Type B pancreatic cell (in vitro differentiated cells): ENCODE results near the gene ABHD12B. TPM values are rescaled to one million over a fixed set of nuclear protein-coding genes. Genes with fewer than 3 reads are reported as not detected.
A peak's percentile ranks its signal among the peaks of the same experiment; 100 is the strongest.
"Not testable (repeated sequence)": the region's sequence is repeated elsewhere in the genome, so short reads cannot be mapped to it uniquely, and the experiment has no call there.

ENCODE experiments used
- DNase-seq: peaks from one replicate; pipeline ENCODE4 v3.0.0; 2021; ENCODE audit warnings: mixed read lengths; ENCODE audit not compliant: unreplicated experiment; ENCODE audit errors: extremely low spot score
- H3K27ac Mint-ChIP-seq: 2 replicates; pipeline ENCODE4 v1.8.0; 2021; ENCODE audit warnings: mild to moderate bottlenecking, mixed read lengths
- H3K27me3 Mint-ChIP-seq: 2 replicates; pipeline ENCODE4 v1.8.0; 2021; ENCODE audit warnings: mixed read lengths
- H3K36me3 Mint-ChIP-seq: 2 replicates; pipeline ENCODE4 v1.8.0; 2021; ENCODE audit warnings: mixed read lengths
- H3K4me1 Mint-ChIP-seq: one replicate; pipeline ENCODE4 v1.8.0; 2021; ENCODE audit warnings: mixed read lengths; ENCODE audit not compliant: unreplicated experiment
- H3K4me3 Mint-ChIP-seq: 2 replicates; pipeline ENCODE4 v1.8.0; 2021; ENCODE audit warnings: mild to moderate bottlenecking, mixed read lengths
- H3K9me3 Mint-ChIP-seq: 2 replicates; pipeline ENCODE4 v1.8.0; 2021; ENCODE audit warnings: mixed read lengths
- CTCF ChIP-seq: fragments of 200-600 bp; sonication (generic); conservative IDR thresholded peaks from 2 replicates; pipeline ENCODE4 v1.5.0; 2021; ENCODE audit warnings: antibody characterized with exemption, mild to moderate bottlenecking
- total RNA-seq: library from RNA; stranded (reverse); gene quantifications from 2 replicates; pipeline ENCODE4 v1.2.1, GENCODE V29; 2021; ENCODE audit warnings: low replicate concordance

The ABHD12B gene
- total RNA-seq, 1 donor from 2014 or later: 0.17 TPM

GRCh38 chr14:50917449-50917848, 45.6 kb downstream of the ABHD12B start:
- TF ChIP-seq CTCF: no peak
- H3K4me1 Mint-ChIP-seq: peaks cover 17% of the 10 kb centered on the region
- H3K4me3 Mint-ChIP-seq: no peak overlapping the region
- peaks cover 10% of the 10 kb centered on the region for H3K36me3 Mint-ChIP-seq
- H3K27ac Mint-ChIP-seq: no peak overlapping the region
- no peak for DNase-seq
- H3K9me3 Mint-ChIP-seq: no peaks in the 10 kb centered on the region
- peaks cover 3% of the 10 kb centered on the region for H3K27me3 Mint-ChIP-seq

DNA sequence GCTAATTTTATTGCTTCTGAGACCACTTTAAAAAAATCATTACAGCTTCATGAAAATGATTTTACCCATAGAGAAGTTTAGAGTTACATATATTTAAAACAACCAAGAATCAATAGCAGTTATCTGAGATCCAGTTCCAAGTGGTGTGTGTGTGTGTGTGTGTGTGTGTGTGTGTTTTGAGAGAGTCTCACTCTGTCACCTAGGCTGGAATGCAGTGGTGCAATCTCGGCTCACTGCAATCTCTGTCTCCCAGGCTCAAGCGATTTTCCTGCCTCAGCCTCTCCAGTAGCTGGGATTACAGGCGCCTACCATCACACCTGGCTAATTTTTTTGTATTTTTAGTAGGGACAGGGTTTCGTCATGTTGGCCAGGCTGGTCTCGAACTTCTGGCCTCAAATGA, 47.7 kb downstream of the ABHD12B start:
- not testable (repeated sequence) for H3K4me3 Mint-ChIP-seq, H3K27me3 Mint-ChIP-seq, H3K9me3 Mint-ChIP-seq, H3K27ac Mint-ChIP-seq, DNase-seq
- H3K4me1 Mint-ChIP-seq: peaks cover 17% of the 10 kb centered on the region
- peaks cover 13% of the 10 kb centered on the region for H3K36me3 Mint-ChIP-seq

DNA sequence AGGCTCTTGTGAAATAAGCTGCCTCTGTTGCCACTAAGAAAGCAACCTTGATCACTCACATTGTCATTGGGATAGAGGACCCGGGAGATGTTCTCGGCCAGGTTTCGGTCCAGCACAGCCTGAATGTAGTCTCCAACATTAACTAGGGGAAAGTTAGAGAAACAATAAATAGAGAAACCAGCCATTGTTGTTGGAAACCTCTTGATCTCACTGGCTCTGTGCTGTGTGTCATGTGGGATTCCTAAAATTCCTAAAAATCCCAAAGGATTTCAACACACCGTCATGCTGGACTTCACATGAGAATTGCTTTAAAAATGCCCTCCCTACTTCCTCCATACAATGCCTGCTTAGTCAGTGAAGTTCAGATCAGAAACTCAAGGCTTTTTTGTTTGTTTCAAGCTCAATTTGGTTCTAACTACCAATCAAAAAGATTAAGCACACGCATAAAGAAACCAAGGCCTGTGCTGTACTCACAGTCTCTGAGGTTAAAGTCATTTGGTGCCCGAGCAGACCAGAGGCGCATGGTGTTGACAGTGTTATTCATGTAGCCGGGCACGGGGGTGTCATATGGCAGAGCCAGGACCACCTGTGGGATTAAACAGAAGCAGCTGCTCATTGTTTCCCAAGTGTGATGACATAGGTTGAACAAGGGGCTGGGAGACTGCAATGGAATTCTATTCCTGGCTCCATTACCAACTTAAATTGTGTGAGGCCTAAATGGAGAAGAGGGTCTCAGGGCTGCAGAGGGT, 48.8 kb downstream of the ABHD12B start:
- Mint-ChIP-seq H3K4me3 (no peak overlapping the region), H3K27me3 (no peaks in the 10 kb centered on the region), H3K4me1 (peaks cover 17% of the 10 kb centered on the region), H3K27ac (peak overlapping the region; percentile 44), H3K9me3 (no peaks in the 10 kb centered on the region), H3K36me3 (peaks cover 17% of the 10 kb centered on the region)
- no peak for DNase-seq
- TF ChIP-seq CTCF: no peak

GRCh38 chr14:50922803-50923202, 51.0 kb downstream of the ABHD12B start:
- H3K36me3 Mint-ChIP-seq: peaks cover 17% of the 10 kb centered on the region
- DNase-seq: no peak
- no peaks in the 10 kb centered on the region for H3K27me3 Mint-ChIP-seq
- H3K4me1 Mint-ChIP-seq: peaks cover 17% of the 10 kb centered on the region
- no peak for TF ChIP-seq CTCF
- H3K4me3 Mint-ChIP-seq: no peak overlapping the region
- no peak overlapping the region for H3K27ac Mint-ChIP-seq
- H3K9me3 Mint-ChIP-seq: no peaks in the 10 kb centered on the region

GRCh38 chr14:50924236-50924635, 52.4 kb downstream of the ABHD12B start:
- no peaks in the 10 kb centered on the region for H3K9me3 Mint-ChIP-seq
- no peak for TF ChIP-seq CTCF
- H3K27ac Mint-ChIP-seq: no peak overlapping the region
- no peak overlapping the region for H3K4me3 Mint-ChIP-seq
- H3K27me3 Mint-ChIP-seq: no peaks in the 10 kb centered on the region
- peaks cover 12% of the 10 kb centered on the region for H3K36me3 Mint-ChIP-seq
- peaks cover 17% of the 10 kb centered on the region for H3K4me1 Mint-ChIP-seq
- DNase-seq: no peak

GRCh38 chr14:50924843-50925242, 53.0 kb downstream of the ABHD12B start:
- H3K9me3 Mint-ChIP-seq: no peaks in the 10 kb centered on the region
- no peak for TF ChIP-seq CTCF
- H3K27ac Mint-ChIP-seq: no peak overlapping the region
- no peak overlapping the region for H3K4me3 Mint-ChIP-seq
- no peaks in the 10 kb centered on the region for H3K27me3 Mint-ChIP-seq
- peaks cover 15% of the 10 kb centered on the region for H3K36me3 Mint-ChIP-seq
- H3K4me1 Mint-ChIP-seq: peaks cover 17% of the 10 kb centered on the region
- no peak for DNase-seq
